Measurements from ENCODE around the gene PFN1.

PFN1 gene

GRCh38 chr17:4967539-4968485 lies 19.5 kb upstream of the PFN1 start, which contains the start of gene SPAG7:
Gene SPAG7 (minus strand): TSS chr17:4967817. CDS start chr17:4967804, 13 bp downstream.
- peak; percentile 96 for DNase-seq (ENCODE audit: low spot score)

DNA sequence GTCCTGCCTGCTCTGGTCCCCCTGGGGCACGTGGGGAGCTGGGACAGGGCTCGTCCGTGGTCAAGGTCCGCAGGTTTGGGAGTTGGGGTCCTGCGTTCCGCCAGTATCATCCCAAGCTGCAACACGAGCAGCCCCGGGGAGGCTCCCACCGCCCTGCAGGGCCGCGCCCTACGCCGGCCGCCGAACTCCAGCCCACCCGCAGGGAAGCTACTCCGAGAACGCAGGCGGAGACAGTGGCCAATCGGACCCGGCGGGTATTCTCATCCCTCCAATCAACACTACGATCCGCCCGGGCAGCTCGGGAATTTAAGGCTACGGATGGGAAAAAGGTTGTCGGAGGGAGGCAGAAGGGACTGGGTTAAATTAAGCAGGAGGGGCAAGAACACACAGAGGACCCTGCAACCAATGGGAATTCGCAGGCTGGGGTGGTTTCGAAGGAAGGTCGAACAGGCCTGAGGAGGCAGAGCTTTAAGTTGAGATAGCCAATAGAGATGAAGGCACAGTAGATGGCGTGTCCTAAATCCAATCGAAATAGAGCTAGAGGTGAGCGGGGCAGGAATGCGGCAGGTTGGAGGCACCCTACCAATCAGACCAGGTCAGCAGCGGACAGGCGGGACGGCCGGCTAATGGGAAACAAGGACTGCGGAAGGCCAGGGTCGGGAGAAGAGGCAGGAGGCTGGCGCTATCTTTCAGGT lies 18.7 kb upstream of the PFN1 start:
- DNase-seq (ENCODE audit: low spot score): peak; percentile 99

DNA sequence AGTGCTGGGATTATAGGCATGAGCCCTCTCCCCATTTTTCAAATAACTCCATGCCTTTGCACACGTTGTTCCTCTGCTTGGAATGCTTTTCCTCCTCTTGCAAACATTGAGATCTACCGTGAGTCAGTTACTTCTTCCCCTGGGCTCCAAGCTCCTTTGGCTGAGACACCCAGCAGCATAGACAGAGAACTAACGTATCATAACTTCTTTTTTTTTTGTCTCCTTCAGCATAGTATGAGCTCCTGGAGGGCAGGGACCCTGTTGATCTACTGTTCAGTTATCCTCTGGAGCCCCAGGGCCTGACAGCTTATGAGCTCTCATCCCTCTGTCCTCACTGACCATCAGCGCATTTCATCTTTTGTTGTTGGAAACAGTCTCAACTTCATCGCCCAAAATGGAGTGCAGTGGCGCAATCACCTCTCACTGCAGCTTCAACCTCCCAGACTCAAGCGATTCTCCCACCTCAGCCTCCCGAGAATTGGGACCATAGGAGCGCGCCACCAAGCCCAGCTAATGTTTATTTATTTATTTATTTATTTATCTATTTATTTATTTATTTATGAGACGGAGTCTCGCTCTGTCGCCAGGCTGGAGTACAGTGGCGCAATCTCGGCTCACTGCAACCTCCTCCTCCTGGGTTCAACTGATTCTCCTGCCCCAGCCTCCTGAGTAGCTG lies 17.1 kb upstream of the PFN1 start:
- no peak for DNase-seq (ENCODE audit: low spot score)

DNA sequence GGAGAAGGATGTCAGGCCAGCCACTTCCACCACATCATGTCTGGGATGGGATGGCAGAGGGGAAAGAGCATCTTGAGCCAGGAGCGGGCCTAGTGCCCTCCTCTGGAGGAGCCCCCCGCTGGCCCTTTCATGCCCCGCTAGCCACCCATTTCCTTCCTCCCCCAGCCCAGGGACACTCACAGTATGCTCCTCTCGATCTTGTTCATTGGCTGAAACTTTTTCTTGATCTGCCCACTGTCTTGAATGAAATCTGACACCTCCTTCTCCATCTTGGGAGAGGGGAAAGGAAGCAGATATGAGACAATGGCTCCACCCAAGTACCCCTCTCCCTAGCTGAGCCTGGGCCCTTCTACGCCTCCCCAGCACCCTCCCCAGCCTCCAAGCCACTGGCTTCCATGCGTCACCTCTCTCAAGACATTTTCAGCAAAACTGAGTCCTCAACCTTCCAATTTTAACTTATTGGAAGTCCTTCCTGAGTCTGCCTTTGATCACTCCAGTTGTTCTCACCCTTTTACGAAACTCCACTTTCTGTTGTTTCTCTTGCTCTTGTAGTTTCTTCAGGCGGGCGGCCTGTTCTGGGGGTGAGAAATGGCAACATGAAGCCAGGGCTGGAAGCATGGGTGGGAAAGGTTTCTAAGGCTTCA lies 12.1 kb upstream of the PFN1 start:
- no peak for DNase-seq (ENCODE audit: low spot score)

GRCh38 chr17:4959261-4959965 lies 11.1 kb upstream of the PFN1 start:
- DNase-seq (ENCODE audit: low spot score): no peak

DNA sequence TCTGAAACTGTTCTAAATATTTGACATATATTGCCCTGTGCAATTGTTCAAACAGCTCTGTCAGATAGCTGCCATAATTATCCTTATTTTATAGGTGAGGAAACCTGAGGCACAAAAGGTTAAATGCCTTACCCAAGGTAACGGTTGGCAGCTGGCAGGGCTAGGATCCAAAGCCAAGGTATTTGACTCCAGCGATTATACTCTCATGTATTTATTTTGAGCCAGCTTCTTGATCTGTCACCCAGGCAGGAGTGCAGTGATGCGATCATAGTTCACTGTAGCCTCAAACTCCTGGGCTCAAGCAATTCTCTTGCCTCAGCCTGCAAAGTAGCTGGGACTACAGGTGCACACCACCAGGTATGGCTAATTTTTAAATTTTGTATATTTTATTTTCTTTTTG lies 9.8 kb upstream of the PFN1 start:
- no peak for DNase-seq (ENCODE audit: low spot score)

- DNase-seq (ENCODE audit: low spot score): no peak
These were observed 8.2 kb upstream of the PFN1 start for GRCh38 chr17:4956493-4957061.

DNA sequence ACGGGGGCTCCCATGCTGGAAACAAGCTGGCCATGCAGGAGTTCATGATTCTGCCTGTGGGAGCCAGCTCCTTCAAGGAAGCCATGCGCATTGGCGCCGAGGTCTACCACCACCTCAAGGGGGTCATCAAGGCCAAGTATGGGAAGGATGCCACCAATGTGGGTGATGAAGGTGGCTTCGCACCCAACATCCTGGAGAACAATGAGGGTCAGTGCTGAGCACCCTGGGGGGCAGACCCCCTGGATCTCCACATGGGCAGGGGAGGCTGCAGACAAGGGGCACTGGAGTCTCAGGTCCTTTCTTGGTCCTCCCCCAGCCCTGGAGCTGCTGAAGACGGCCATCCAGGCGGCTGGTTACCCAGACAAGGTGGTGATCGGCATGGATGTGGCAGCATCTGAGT lies 6.8 kb upstream of the PFN1 start:
- no peak for DNase-seq (ENCODE audit: low spot score)

DNA sequence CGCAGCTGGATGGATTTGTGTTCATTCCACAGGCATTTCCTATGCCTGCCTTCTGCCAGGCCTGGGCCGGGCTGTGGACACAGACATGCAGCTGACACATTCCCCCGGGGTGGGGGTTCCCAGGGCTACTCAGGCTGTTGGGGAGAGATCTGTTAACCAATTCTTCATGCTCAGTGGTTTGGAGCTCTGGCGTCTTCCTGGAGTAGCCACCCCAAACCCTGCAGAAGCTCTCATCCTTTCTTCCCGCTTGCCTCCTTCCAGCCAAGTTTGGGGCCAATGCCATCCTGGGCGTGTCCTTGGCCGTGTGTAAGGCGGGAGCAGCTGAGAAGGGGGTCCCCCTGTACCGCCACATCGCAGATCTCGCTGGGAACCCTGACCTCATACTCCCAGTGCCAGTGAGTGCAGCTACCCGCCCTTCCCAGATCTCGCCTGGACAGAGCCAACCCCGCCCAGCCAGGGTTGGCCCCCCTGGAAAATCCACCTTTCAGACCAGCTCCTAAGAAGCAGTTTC lies 5.2 kb upstream of the PFN1 start:
- DNase-seq (ENCODE audit: low spot score): no peak

DNA sequence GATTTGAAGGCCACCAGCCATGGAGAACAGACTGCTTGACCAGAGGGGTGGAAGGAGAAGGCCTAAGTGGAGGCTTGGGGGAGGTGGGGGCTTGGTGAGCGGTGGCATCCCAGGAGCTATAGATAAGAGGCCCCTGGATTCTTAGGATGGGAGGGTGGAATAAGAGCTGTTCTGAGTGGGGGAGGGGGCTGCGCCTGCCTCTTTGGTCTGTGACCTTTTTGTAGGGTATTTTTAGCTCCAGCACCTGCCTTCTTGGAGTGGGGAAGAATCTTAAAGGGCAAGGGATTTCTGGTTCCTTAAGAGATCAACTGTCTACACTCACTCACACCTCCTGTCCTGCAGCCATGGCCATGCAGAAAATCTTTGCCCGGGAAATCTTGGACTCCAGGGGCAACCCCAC lies 3.2 kb upstream of the PFN1 start:
- DNase-seq (ENCODE audit: low spot score): no peak

GRCh38 chr17:4950746-4951204 lies 2.4 kb upstream of the PFN1 start, which contains the start of gene ENO3:
Gene ENO3 (plus strand): TSS chr17:4951119. CDS start chr17:4951830, 711 bp downstream.
- no peak for DNase-seq (ENCODE audit: low spot score)

DNA sequence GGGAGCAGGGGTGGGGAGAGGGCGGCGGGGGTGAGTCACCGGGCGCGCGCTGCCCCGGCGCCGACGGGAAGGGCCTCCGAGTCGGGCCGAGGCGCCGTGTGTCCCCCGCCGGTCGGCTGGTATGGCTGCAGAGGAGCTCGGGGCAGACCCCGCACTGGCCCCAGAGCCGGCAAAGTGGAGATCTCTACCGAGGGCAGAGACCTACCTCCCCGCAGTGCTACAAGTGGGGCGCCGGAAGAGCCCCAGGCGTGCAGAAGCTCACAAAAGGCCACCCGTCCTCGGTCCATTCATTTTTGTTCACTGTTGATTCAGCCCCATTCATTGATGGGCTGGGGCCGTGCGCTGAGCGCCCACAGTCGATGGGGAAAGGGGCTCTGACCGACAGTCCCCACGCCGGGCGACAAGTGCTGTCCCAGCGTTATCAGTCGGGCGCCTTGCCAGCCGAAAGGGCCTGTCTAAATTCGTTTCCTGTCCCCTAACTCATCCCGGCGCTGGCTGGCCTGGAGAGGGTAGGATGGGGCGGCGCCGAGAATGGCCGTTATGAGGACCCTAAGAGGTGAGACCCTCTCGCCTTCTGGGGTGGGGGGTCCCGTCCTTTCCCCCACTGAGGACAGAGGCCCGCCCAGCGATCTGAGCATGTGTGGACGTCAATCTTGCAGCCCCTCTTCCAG lies 1.9 kb upstream of the PFN1 start:
- DNase-seq (ENCODE audit: low spot score): peak; percentile 46

DNA sequence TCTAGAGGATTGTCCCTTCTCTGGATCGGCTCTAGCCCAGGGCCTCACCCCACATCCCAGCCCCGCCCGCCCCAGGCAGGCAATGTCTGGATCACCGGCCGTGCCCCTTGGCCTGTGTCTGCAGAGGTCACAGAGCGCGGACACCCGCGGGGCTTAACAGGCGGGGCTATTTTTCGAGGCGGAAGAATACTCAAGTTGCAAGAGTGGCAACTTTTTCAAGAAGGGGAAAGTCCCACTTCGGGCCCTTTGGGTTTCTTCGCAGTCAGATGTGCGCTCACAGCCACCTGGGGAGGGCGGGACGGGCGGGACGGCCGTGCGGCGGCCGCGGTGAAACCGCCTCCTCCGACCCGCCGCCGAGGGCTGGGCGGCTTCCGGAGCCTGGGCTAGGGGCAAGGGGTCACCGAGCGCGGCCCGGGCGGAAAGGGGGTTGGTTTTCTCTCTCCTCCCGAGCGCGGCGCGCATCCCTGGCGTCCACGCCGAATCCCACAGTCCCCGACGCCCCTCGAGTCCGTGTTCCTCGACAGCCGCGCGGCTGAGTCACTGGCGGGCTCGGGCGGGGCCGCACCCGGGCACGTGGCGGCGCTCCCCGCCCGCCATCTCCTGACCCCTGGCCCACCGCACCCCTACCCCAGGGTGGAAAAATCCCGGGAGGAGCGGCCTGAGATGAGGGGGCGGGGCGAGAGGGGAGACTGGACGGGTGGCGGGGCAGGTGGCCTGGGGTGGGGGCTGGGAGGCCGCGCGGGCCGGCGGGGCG lies 1.2 kb upstream of the PFN1 start:
- DNase-seq (ENCODE audit: low spot score): peak; percentile 77

GRCh38 chr17:4948931-4949320 lies 596 bp upstream of the PFN1 start:
- peak; percentile 79 for DNase-seq (ENCODE audit: low spot score)

GRCh38 chr17:4947411-4948165 lies 742 bp downstream of the PFN1 start:
- DNase-seq (ENCODE audit: low spot score): peak; percentile 50

DNA sequence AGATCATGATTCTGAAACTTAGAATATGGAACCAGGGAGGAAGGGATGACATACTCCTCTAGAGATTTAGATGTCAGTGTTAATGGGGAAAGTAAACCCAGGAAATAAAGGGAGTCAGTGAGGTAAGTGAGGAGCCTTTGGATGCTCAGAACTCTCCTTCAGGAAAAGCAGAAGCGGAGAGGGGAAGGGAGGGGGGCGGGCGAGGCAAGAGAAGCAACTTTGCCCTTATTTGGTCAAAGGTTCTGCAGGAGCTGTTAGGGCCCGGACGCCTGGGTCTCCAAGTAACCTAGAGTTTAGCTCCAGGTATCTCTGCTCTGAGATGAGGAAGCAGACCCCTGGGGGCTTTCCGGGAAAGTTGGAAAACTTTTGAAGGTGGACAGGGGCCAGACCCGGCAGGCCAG lies 1.3 kb downstream of the PFN1 start:
- no peak for DNase-seq (ENCODE audit: low spot score)

DNA sequence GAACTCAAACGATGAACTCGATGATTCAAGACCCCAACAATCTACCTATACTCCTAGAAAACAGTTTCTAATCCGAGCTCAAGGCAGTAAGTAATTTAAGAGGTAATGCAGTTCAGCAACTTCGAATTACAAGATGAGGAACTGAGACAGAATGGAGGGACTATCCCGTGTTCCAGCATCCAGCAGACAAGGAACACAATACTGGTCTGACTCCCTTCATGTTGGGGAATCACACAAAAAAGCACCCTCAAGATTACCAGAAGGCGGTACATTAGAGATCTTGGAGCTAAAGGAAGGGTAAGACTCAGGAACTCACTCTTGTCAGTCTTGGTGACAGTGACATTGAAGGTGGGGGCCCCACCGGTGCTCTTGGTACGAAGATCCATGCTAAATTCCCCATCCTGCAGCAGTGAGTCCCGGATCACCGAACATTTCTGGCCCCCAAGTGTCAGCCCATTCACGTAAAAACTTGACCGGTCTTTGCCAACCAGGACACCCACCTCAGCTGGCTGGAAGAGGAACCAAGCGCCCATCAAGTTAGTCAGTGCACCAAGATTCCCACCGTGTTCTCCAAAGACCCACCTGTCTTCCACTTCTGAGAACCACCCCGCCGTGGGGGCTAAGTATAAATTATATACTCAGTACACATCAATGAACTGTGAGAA lies 1.9 kb downstream of the PFN1 start:
- no peak for DNase-seq (ENCODE audit: low spot score)

DNA sequence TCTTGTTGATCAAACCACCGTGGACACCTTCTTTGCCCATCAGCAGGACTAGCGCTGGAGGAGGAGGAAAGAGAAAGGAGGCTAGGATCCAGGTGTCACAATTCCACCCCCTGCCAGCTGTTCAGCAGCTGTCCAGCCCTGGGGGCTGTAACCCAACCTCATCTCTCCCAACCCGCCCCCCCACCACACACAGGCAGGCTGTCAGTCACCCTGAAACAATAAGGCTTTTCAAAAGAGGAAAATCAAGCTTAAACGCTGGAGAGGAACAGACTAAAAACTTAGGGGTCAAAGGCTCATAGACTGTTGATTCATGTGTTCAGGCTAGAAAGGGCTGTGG lies 2.4 kb downstream of the PFN1 start:
- no peak for DNase-seq (ENCODE audit: low spot score)

Data from LoVo (cell line).